CD14-positive monocyte (primary cell): ENCODE results near the gene FAM3A. TPM values are rescaled to one million over a fixed set of nuclear protein-coding genes. Genes with fewer than 3 reads are reported as not detected.

Experiments used
- DNase-seq, 3 donors: peaks; one replicate each; pipeline ENCODE4 v3.0.0-alpha.2; 2011 to 2022
- H2AFZ ChIP-seq: 2 replicates; pipeline ENCODE4 v1.6.0; 2012; ENCODE audit warnings: mild to moderate bottlenecking, low read depth, low read length, inconsistent platforms; ENCODE audit not compliant: insufficient read depth, poor library complexity, severe bottlenecking
- H3K27ac ChIP-seq, 2 donors: 1 replicate in 1 of 2; 2 replicates in 1 of 2; pipeline ENCODE4 v1.5.1; 2012 to 2013; ENCODE audit warnings: low read length in 2 of 2, control low read depth in 1 of 2, inconsistent platforms in 1 of 2, low read depth in 1 of 2, mild to moderate bottlenecking in 1 of 2
- H3K27me3 ChIP-seq, 2 donors: one replicate each; pipeline versions ENCODE4 v1.6.0 to v1.6.1; 2011 to 2013; ENCODE audit warnings: low read length in 2 of 2; ENCODE audit not compliant: control insufficient read depth in 2 of 2, insufficient read depth in 2 of 2
- H3K36me3 ChIP-seq, 2 donors: replicated peaks in 1 of 2; 1 replicate in 1 of 2; 2 replicates in 1 of 2; pipeline versions ENCODE4 v1.5.1 to v1.6.1; 2012 to 2013; ENCODE audit warnings: low read length in 2 of 2, control low read depth in 1 of 2, inconsistent platforms in 1 of 2, mild to moderate bottlenecking in 1 of 2; ENCODE audit not compliant: insufficient read depth in 2 of 2, control insufficient read depth in 1 of 2
- H3K4me1 ChIP-seq, 2 donors: 1 replicate in 1 of 2; 2 replicates in 1 of 2; pipeline versions ENCODE4 v1.5.1 to v1.6.1; 2012 to 2013; ENCODE audit warnings: low read length in 2 of 2, control low read depth in 1 of 2, inconsistent platforms in 1 of 2, mild to moderate bottlenecking in 1 of 2, moderate library complexity in 1 of 2; ENCODE audit not compliant: insufficient read depth in 2 of 2, control insufficient read depth in 1 of 2
- H3K4me2 ChIP-seq: replicated peaks from 2 replicates; pipeline ENCODE3; 2012; ENCODE audit warnings: low read length, moderate library complexity, mild to moderate bottlenecking; ENCODE audit not compliant: poor library complexity, severe bottlenecking; ENCODE audit errors: extremely low read depth
- H3K4me3 ChIP-seq, 3 experiments: fragments of 200-600 bp in 1 of 3; sonication (generic) in 1 of 3; replicated peaks in 1 of 3; 1 replicate in 2 of 3; 2 replicates in 1 of 3; pipeline ENCODE4 v1.5.1; 2011 to 2013; ENCODE audit warnings: low read length in 3 of 3, mild to moderate bottlenecking in 3 of 3, control low read depth in 2 of 3, low read depth in 2 of 3, inconsistent platforms in 1 of 3, moderate library complexity in 1 of 3
- H3K79me2 ChIP-seq: 2 replicates; pipeline ENCODE4 v1.6.0; 2012; ENCODE audit warnings: mild to moderate bottlenecking, control low read depth, inconsistent platforms, low read length, moderate library complexity; ENCODE audit not compliant: insufficient read depth
- H3K9ac ChIP-seq: 2 replicates; pipeline ENCODE4 v1.6.0; 2017; ENCODE audit warnings: low read length, mild to moderate bottlenecking; ENCODE audit not compliant: insufficient read depth, poor library complexity, severe bottlenecking
- H3K9me3 ChIP-seq, 2 donors: replicated peaks in 1 of 2; 1 replicate in 1 of 2; 2 replicates in 1 of 2; pipeline versions ENCODE4 v1.5.1 to v1.6.1; 2012 to 2013; ENCODE audit warnings: low read length in 2 of 2, control low read depth in 1 of 2; ENCODE audit not compliant: control insufficient read depth in 1 of 2, insufficient read depth in 1 of 2
- H4K20me1 ChIP-seq: 2 replicates; pipeline ENCODE4 v1.6.0; 2012; ENCODE audit warnings: mild to moderate bottlenecking, low read length, control low read depth, moderate library complexity; ENCODE audit not compliant: insufficient read depth
- H3K27ac Mint-ChIP-seq, 7 donors: one replicate each; pipeline ENCODE4 v1.8.0; 2020; ENCODE audit warnings: mild to moderate bottlenecking in 7 of 7, mixed read lengths in 7 of 7, moderate library complexity in 6 of 7, inconsistent platforms in 2 of 7
- H3K27me3 Mint-ChIP-seq, 3 donors: one replicate each; pipeline ENCODE4 v1.8.0; 2021 to 2022; ENCODE audit warnings: low read depth in 3 of 3, mild to moderate bottlenecking in 3 of 3, mixed read lengths in 3 of 3, moderate library complexity in 3 of 3, inconsistent platforms in 1 of 3
- H3K36me3 Mint-ChIP-seq, 2 donors: one replicate each; pipeline ENCODE4 v1.8.0; 2020; ENCODE audit warnings: mixed read lengths in 2 of 2, inconsistent platforms in 1 of 2, mild to moderate bottlenecking in 1 of 2
- H3K4me1 Mint-ChIP-seq: one replicate; pipeline ENCODE4 v1.8.0; 2020; ENCODE audit warnings: mild to moderate bottlenecking, mixed read lengths
- H3K4me3 Mint-ChIP-seq, 2 donors: one replicate each; pipeline ENCODE4 v1.8.0; 2020; ENCODE audit warnings: mild to moderate bottlenecking in 2 of 2, mixed read lengths in 2 of 2, moderate library complexity in 1 of 2
- H3K9me3 Mint-ChIP-seq, 7 donors: one replicate each; pipeline ENCODE4 v1.8.0; 2020 to 2022; ENCODE audit warnings: mixed read lengths in 7 of 7, mild to moderate bottlenecking in 6 of 7, moderate library complexity in 6 of 7, inconsistent platforms in 2 of 7
- whole genome bisulfite sequencing: methylation state at CpG from one replicate; pipeline ENCODE4 v1.1.5; 2013; ENCODE audit warnings: missing lambda C conversion rate; ENCODE audit not compliant: insufficient coverage; 5-methylcytosine and 5-hydroxymethylcytosine counted together
- intact Hi-C, 2 donors: fragments of 100-400 bp; cut with micrococcal nuclease; formaldehyde crosslinking; loops; one replicate each; pipeline versions ENCODE4 v1.15.0 to v1.15.1; 2023
- polyA plus RNA-seq, 3 donors: library from polyadenylated mRNA; depleted of rRNA in 1 of 3; unstranded in 2 of 3; stranded (reverse) in 1 of 3; fragments of 300-500 nt in 2 of 3; fragments of >200 nt in 1 of 3; fragmentation: Illumina TruSeq in 2 of 3; gene quantifications; 1 replicate in 2 of 3; 2 replicates in 1 of 3; pipeline ENCODE4 v1.2.3, GENCODE V29; 2012 to 2021
- TF ChIP-seq, protein P1 (sequence below): fragments of 200-600 bp; IDR thresholded peaks from one replicate; pipeline ENCODE4 v1.8.0; 2022; ENCODE audit warnings: antibody characterized with exemption, mild to moderate bottlenecking

The FAM3A gene
- polyA plus RNA-seq, 3 donors: 14.5 to 26.5 (median 16.3) TPM

DNA sequence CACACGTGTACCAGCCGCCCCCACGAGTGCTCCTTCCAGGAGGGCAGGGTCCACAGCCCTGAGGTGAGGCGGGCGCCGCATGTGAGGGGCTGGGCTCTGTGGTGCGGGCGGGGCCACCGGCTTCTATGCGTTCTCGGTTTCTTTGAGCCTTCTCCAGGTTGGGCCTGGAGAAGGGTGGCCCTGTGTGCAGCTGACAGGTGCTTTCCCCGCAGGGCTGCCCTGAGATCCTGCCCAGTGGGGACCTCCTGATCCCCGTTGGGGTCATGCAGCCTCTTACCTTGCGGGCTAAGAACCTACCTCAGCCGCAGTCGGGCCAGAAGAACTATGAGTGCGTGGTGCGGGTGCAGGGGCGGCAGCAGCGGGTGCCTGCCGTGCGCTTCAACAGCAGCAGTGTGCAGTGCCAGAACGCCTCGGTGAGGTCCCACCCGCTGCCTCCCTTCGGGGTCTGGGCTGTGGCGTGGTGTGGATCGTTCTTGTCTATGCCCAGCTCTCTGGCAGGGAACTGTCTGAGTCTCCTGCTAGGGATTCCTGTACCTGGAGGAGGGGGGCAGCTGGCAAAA, 51.1 kb downstream of the FAM3A start:
- Mint-ChIP-seq H3K27me3 (peaks cover 0 to 13% (median 8%) of the 10 kb centered on the region in 3 donors), H3K4me1 (no peaks in the 10 kb centered on the region), H3K36me3 (no peaks in the 10 kb centered on the region), H3K27ac (no peak overlapping the region), H3K4me3 (no peak overlapping the region), H3K9me3 (peaks cover 0 to 12% (median 6%) of the 10 kb centered on the region in 7 donors)
- H3K4me2 ChIP-seq: no peak overlapping the region
- no peak overlapping the region for H3K9ac ChIP-seq
- no peak overlapping the region for H3K4me3 ChIP-seq
- H2AFZ ChIP-seq: no peak overlapping the region
- no peak overlapping the region for H3K27ac ChIP-seq
- TF ChIP-seq, protein P1, sequence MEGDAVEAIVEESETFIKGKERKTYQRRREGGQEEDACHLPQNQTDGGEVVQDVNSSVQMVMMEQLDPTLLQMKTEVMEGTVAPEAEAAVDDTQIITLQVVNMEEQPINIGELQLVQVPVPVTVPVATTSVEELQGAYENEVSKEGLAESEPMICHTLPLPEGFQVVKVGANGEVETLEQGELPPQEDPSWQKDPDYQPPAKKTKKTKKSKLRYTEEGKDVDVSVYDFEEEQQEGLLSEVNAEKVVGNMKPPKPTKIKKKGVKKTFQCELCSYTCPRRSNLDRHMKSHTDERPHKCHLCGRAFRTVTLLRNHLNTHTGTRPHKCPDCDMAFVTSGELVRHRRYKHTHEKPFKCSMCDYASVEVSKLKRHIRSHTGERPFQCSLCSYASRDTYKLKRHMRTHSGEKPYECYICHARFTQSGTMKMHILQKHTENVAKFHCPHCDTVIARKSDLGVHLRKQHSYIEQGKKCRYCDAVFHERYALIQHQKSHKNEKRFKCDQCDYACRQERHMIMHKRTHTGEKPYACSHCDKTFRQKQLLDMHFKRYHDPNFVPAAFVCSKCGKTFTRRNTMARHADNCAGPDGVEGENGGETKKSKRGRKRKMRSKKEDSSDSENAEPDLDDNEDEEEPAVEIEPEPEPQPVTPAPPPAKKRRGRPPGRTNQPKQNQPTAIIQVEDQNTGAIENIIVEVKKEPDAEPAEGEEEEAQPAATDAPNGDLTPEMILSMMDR: no peak
- no peaks in the 10 kb centered on the region for H3K36me3 ChIP-seq
- intact Hi-C loops: no loop called here
- H3K4me1 ChIP-seq: no peaks in the 10 kb centered on the region
- peaks cover 0 to 4% of the 10 kb centered on the region in 2 donors for H3K9me3 ChIP-seq
- no peaks in the 10 kb centered on the region for H3K79me2 ChIP-seq
- no peaks in the 10 kb centered on the region for H4K20me1 ChIP-seq
- DNase-seq: no peak
- no peaks in the 10 kb centered on the region for H3K27me3 ChIP-seq
- WGBS: 97% methylated on average over 16 of the region's 28 CpGs

DNA sequence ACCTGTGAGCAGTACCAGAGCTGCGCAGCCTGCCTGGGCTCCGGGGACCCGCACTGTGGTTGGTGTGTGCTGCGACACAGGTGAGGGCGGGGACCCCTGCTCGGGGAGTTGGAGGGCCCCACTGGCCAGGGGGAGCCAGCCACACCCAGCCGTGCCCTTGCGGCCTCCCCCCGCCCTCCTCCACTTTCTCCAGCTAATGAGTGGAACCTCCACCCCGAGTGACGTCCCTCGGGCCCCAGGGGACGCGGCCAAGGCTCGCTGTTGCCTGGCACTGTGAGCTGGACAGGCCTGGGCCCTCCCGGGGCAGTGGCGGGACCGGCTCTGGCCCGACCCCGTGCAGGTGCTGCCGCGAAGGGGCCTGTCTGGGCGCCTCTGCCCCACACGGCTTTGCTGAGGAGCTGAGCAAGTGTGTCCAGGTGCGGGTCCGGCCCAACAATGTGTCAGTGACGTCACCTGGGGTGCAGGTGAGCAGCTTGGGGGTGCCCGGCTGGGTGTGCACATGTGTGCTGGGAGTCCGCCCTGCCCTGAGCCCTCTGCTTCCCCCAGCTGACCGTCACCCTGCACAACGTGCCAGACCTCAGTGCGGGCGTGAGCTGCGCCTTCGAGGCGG, 52.3 kb downstream of the FAM3A start:
- Histone ChIP-seq H3K9me3 (no peaks in the 10 kb centered on the region), H3K27ac (no peak overlapping the region), H3K4me2 (no peak overlapping the region), H3K4me3 (no peak overlapping the region), H3K79me2 (no peaks in the 10 kb centered on the region), H3K36me3 (no peaks in the 10 kb centered on the region), H4K20me1 (no peaks in the 10 kb centered on the region), H3K4me1 (peaks cover 1 to 2% of the 10 kb centered on the region in 2 donors), H3K9ac (no peak overlapping the region), H3K27me3 (peaks cover 0 to 1% of the 10 kb centered on the region in 2 donors), H2AFZ (no peak overlapping the region)
- Mint-ChIP-seq H3K27me3 (peaks cover 2 to 19% (median 13%) of the 10 kb centered on the region in 3 donors), H3K4me3 (no peak overlapping the region), H3K27ac (no peak overlapping the region), H3K9me3 (peaks cover 0 to 10% (median 4%) of the 10 kb centered on the region in 7 donors), H3K36me3 (no peaks in the 10 kb centered on the region), H3K4me1 (peaks cover 6% of the 10 kb centered on the region)
- DNase-seq: no peak
- WGBS: 85% methylated on average over 11 of the region's 36 CpGs
- intact Hi-C loops: no loop called here
- TF ChIP-seq, protein P1: no peak
